ENCODE measurements around the gene KDM8. TPM values are rescaled to one million over a fixed set of nuclear protein-coding genes. Genes with fewer than 3 reads are reported as not detected.
"Not testable (repeated sequence)": the region's sequence is repeated elsewhere in the genome, so short reads cannot be mapped to it uniquely, and the experiment has no call there.

KDM8 gene
- total RNA-seq, 1 donor from 2014 or later = 14.5 TPM

- DNase-seq (ENCODE audit: low spot score) = no peak
- Mint-ChIP-seq H3K27ac (peak overlapping the region; percentile 92), H3K9me3 (peaks cover 4% of the 10 kb centered on the region), H3K4me3 (peak overlapping the region; percentile 61), H3K4me1 (ENCODE audit: low read depth) (peaks cover 90% of the 10 kb centered on the region), H3K36me3 (ENCODE audit: low read depth) (peaks cover 51% of the 10 kb centered on the region), H3K27me3 (ENCODE audit: insufficient read depth) (no peaks in the 10 kb centered on the region)
- intact Hi-C loops (cut with micrococcal nuclease) = loop anchor here (1.0 kb wide), 3 partner anchors 8 to 28 kb away; no protein-coding TSS in a partner anchor
Measured at GRCh38 chr16:27246439-27246838, 43.1 kb downstream of the KDM8 start.

- intact Hi-C loops (cut with micrococcal nuclease); DNase-seq (ENCODE audit: low spot score); H3K9me3 Mint-ChIP-seq; H3K27me3 Mint-ChIP-seq (ENCODE audit: insufficient read depth): not testable (repeated sequence)
- H3K4me3 Mint-ChIP-seq = peak overlapping the region; percentile 21
- peak overlapping the region; percentile 54 for H3K27ac Mint-ChIP-seq
- H3K4me1 Mint-ChIP-seq (ENCODE audit: low read depth) = peaks cover 90% of the 10 kb centered on the region
- peaks cover 52% of the 10 kb centered on the region for H3K36me3 Mint-ChIP-seq (ENCODE audit: low read depth)
Measured at GRCh38 chr16:27247076-27247475, 43.8 kb downstream of the KDM8 start.

DNA sequence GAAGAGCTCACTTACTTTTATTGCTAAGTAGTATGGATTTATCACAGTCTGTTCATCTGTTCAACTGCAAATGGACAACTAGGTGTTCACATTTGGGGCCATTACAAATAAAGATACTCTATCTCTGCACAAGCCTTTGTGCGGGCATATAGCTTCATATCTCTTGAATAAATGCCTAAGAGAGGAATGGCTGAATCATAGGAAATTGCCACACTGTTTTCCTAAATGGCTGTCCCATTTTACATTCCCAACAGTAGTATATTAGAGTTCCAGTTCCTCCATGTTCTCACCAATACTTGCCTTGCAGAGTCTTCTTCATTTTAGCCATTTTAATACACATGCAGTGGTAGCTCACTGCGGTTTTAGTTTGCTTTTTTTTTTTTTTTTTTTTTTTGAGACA, 44.7 kb downstream of the KDM8 start:
- H3K4me3 Mint-ChIP-seq = no peak overlapping the region
- peak overlapping the region; percentile 26 for H3K27ac Mint-ChIP-seq
- peaks cover 88% of the 10 kb centered on the region for H3K4me1 Mint-ChIP-seq (ENCODE audit: low read depth)
- DNase-seq (ENCODE audit: low spot score) = no peak
- intact Hi-C loops (cut with micrococcal nuclease) = no loop called here
- peaks cover 52% of the 10 kb centered on the region for H3K36me3 Mint-ChIP-seq (ENCODE audit: low read depth)
- H3K27me3 Mint-ChIP-seq (ENCODE audit: insufficient read depth) = no peaks in the 10 kb centered on the region
- H3K9me3 Mint-ChIP-seq = peaks cover 4% of the 10 kb centered on the region

GRCh38 chr16:27248886-27249285, 45.6 kb downstream of the KDM8 start:
- H3K4me3 Mint-ChIP-seq; DNase-seq (ENCODE audit: low spot score); H3K27me3 Mint-ChIP-seq (ENCODE audit: insufficient read depth); H3K9me3 Mint-ChIP-seq; intact Hi-C loops (cut with micrococcal nuclease): not testable (repeated sequence)
- H3K27ac Mint-ChIP-seq = peak overlapping the region; percentile 67
- peaks cover 88% of the 10 kb centered on the region for H3K4me1 Mint-ChIP-seq (ENCODE audit: low read depth)
- peaks cover 48% of the 10 kb centered on the region for H3K36me3 Mint-ChIP-seq (ENCODE audit: low read depth)

DNA sequence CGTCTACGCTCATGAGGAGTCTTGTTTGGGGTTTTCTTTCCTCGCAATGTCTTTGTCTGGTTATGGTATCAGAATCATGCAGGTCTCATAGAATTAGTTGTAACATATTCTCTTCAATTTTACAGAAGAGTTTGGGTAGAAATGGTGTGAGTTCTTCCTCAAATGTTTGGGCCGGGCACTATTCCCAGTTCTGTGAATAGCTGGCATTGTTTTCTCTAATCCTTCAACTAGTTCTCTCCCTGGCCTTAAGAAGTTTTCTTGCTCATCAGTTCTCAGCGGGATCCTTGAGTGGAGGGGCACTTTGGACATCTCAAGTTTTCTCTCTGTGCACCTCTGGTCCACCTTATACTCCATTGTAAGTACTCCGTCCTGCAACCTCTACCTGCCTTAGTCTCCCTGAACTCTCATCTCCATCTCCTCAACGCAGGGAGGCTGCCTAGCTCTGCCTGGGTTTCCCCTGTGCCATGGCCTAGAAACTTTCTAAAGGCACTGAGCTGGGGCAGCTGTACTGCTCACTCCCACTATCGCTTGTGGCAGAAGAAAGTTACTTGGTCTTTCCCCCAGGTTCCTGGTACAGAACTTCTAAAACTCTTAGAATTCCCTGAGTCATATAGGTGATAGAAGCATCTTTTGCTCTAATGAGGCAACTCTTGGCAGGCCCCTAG, 48.3 kb downstream of the KDM8 start:
- Mint-ChIP-seq H3K27ac (peak overlapping the region; percentile 88), H3K36me3 (ENCODE audit: low read depth) (peaks cover 56% of the 10 kb centered on the region), H3K4me3 (peak overlapping the region; percentile 9), H3K4me1 (ENCODE audit: low read depth) (peaks cover 87% of the 10 kb centered on the region), H3K9me3 (peaks cover 4% of the 10 kb centered on the region), H3K27me3 (ENCODE audit: insufficient read depth) (no peaks in the 10 kb centered on the region)
- no peak for DNase-seq (ENCODE audit: low spot score)
- intact Hi-C loops (cut with micrococcal nuclease) = loop anchor here (5.0 kb wide), 2 partner anchors 156 to 1994 kb away; partner anchors contain the start of gene ZKSCAN2

DNA sequence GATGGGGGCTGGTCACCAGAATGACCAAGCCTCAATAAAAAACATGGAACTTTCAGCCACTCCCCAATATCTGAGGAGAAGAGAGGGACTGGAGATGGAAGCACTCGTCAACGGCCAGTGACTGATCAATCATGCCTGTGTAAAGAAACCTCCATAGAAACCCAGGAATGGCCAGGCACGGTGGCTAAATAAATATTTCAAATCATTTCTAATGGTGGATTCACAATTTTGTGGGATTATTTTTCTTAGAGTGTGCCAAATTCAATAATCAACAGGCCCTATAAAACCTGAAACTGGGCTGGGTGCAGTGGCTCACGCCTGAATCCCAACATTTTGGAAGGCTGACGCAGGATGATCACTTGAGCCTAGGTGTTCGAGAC, 48.9 kb downstream of the KDM8 start:
- Mint-ChIP-seq H3K27ac (peak overlapping the region; percentile 88), H3K9me3 (peaks cover 4% of the 10 kb centered on the region), H3K27me3 (ENCODE audit: insufficient read depth) (no peaks in the 10 kb centered on the region), H3K4me3 (peak overlapping the region; percentile 23), H3K36me3 (ENCODE audit: low read depth) (peaks cover 55% of the 10 kb centered on the region), H3K4me1 (ENCODE audit: low read depth) (peaks cover 82% of the 10 kb centered on the region)
- no peak for DNase-seq (ENCODE audit: low spot score)
- intact Hi-C loops (cut with micrococcal nuclease) = loop anchor here (5.0 kb wide), 2 partner anchors 155 to 1995 kb away; partner anchors contain the start of gene ZKSCAN2

DNA sequence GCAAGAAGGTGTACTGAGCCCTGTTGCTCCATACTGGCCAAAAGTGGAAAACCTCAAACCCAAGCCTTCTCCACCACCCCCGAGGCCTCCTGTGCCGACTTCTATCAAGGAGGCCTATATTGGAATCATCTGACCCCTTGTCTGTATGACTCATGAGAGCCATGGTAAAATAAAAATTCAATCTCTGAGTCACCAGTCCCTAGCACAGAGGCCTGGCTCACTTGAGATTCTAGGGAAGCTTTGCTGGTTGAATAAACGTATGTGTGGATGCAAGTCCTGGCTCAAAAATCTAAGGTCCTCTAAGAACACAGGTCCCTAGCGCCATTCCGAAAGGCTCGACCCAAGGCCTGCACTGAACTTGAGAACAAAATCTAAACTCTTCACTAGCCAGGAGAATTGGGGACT, 50.2 kb downstream of the KDM8 start:
- Mint-ChIP-seq H3K27me3 (ENCODE audit: insufficient read depth) (no peaks in the 10 kb centered on the region), H3K36me3 (ENCODE audit: low read depth) (peaks cover 52% of the 10 kb centered on the region), H3K9me3 (peaks cover 4% of the 10 kb centered on the region), H3K4me1 (ENCODE audit: low read depth) (peaks cover 82% of the 10 kb centered on the region), H3K4me3 (peak overlapping the region; percentile 59), H3K27ac (peak overlapping the region; percentile 88)
- no peak for DNase-seq (ENCODE audit: low spot score)
- intact Hi-C loops (cut with micrococcal nuclease) = loop anchor here (1.0 to 5.0 kb wide), 3 partner anchors 114 to 1996 kb away; partner anchors contain the start of gene ZKSCAN2

DNA sequence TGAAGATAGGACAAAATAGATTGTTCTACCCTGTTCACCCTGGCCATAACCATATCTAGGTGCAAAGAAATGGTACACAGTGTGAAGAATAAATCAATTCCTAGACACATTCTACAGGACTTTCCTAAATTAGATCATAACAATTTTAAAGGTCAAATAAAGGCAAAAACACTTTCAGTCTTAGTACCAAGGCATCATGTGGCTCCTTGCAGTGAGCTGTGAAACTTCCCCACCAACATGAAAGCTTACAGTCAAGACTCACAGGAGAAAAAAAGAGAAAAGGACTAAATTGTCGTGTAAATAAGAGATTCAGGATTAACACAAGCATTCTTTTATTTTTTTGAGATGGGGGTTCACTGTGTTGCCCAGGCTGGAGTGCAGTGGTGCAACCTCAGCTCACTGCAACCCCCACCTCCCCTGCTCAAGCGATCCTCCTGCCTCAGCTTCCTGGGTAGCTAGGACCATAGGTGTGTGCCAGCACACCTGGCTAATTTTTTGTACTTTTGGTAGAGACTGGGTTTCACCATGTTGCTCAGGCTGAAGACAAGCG, 51.0 kb downstream of the KDM8 start:
- peaks cover 4% of the 10 kb centered on the region for H3K9me3 Mint-ChIP-seq
- H3K27me3 Mint-ChIP-seq (ENCODE audit: insufficient read depth) = no peaks in the 10 kb centered on the region
- peaks cover 82% of the 10 kb centered on the region for H3K4me1 Mint-ChIP-seq (ENCODE audit: low read depth)
- peak overlapping the region; percentile 88 for H3K27ac Mint-ChIP-seq
- no peak for DNase-seq (ENCODE audit: low spot score)
- peak overlapping the region; percentile 71 for H3K4me3 Mint-ChIP-seq
- H3K36me3 Mint-ChIP-seq (ENCODE audit: low read depth) = peaks cover 53% of the 10 kb centered on the region
- intact Hi-C loops (cut with micrococcal nuclease) = loop anchor here (1.0 to 5.0 kb wide), 10 partner anchors 8 to 1997 kb away; partner anchors contain the start of genes IL4R, KDM8, NSMCE1 and ZKSCAN2

- Mint-ChIP-seq H3K4me3 (no peak overlapping the region), H3K36me3 (ENCODE audit: low read depth) (peaks cover 47% of the 10 kb centered on the region), H3K27me3 (ENCODE audit: insufficient read depth) (no peaks in the 10 kb centered on the region), H3K9me3 (no peaks in the 10 kb centered on the region), H3K4me1 (ENCODE audit: low read depth) (peaks cover 68% of the 10 kb centered on the region), H3K27ac (peak overlapping the region; percentile 51)
- DNase-seq (ENCODE audit: low spot score) = no peak
- intact Hi-C loops (cut with micrococcal nuclease) = no loop called here
Measured at GRCh38 chr16:27256861-27257260, 53.5 kb downstream of the KDM8 start.

DNA sequence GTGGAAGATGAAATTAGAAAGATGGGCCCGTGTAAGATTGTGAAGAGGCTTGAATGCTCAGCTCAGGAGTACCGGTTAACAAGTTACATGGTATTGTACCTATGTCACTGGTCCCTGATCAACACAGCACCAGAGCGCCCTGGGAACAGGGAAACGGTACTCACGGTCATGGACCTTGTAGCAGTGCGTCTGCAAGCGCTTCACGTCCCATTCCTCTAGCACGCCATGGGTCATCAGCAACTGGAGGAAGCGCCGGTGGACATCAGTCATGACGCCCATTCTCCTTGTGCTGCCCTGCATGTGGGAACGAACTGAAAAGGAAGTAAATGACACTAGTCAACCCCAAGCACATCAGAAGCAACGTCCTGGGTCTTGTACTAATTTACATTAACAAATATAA, 53.9 kb downstream of the KDM8 start:
- Mint-ChIP-seq H3K36me3 (ENCODE audit: low read depth) (peaks cover 45% of the 10 kb centered on the region), H3K4me1 (ENCODE audit: low read depth) (peaks cover 66% of the 10 kb centered on the region), H3K4me3 (no peak overlapping the region), H3K27ac (peak overlapping the region; percentile 51), H3K9me3 (no peaks in the 10 kb centered on the region), H3K27me3 (ENCODE audit: insufficient read depth) (no peaks in the 10 kb centered on the region)
- intact Hi-C loops (cut with micrococcal nuclease) = no loop called here
- no peak for DNase-seq (ENCODE audit: low spot score)

DNA sequence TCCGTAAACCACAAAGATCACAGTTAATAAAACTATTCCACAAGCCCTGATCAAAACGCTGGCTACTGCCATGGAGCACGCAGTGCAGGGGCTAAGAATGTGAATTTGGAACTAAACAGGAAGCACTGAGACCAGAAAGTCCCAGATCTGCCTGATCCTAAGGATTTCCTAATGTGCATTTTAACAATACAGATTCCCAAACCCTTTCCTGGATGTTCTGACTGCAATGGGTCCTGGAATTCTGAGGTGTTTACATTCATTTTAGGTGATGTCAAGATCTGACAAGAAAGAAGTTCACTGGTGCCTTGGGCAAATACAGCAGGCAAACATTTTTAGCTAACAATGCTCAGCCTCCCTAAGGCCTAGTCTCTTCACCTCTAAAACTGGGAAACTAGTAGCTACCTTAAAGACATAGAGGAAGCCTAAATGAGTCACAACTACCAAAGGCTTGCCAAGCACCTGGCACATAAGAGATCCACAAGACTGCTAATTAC, 55.0 kb downstream of the KDM8 start:
- peaks cover 53% of the 10 kb centered on the region for H3K36me3 Mint-ChIP-seq (ENCODE audit: low read depth)
- DNase-seq (ENCODE audit: low spot score) = no peak
- no peaks in the 10 kb centered on the region for H3K9me3 Mint-ChIP-seq
- H3K27me3 Mint-ChIP-seq (ENCODE audit: insufficient read depth) = no peaks in the 10 kb centered on the region
- intact Hi-C loops (cut with micrococcal nuclease) = no loop called here
- H3K4me3 Mint-ChIP-seq = no peak overlapping the region
- H3K27ac Mint-ChIP-seq = peak overlapping the region; percentile 9
- peaks cover 68% of the 10 kb centered on the region for H3K4me1 Mint-ChIP-seq (ENCODE audit: low read depth)

GRCh38 chr16:27259710-27260109, 56.4 kb downstream of the KDM8 start:
- intact Hi-C loops (cut with micrococcal nuclease) = no loop called here
- Mint-ChIP-seq H3K36me3 (ENCODE audit: low read depth) (peaks cover 57% of the 10 kb centered on the region), H3K4me3 (no peak overlapping the region), H3K9me3 (no peaks in the 10 kb centered on the region), H3K27ac (no peak overlapping the region), H3K4me1 (ENCODE audit: low read depth) (peaks cover 64% of the 10 kb centered on the region), H3K27me3 (ENCODE audit: insufficient read depth) (no peaks in the 10 kb centered on the region)
- DNase-seq (ENCODE audit: low spot score) = no peak

GRCh38 chr16:27262904-27263423, 59.6 kb downstream of the KDM8 start:
- H3K27ac Mint-ChIP-seq; intact Hi-C loops (cut with micrococcal nuclease); DNase-seq (ENCODE audit: low spot score); H3K4me3 Mint-ChIP-seq; H3K9me3 Mint-ChIP-seq; H3K27me3 Mint-ChIP-seq (ENCODE audit: insufficient read depth): not testable (repeated sequence)
- Mint-ChIP-seq H3K36me3 (ENCODE audit: low read depth) (peaks cover 49% of the 10 kb centered on the region), H3K4me1 (ENCODE audit: low read depth) (peaks cover 58% of the 10 kb centered on the region)

All from activated T-helper 1 cell treated with anti-CD3 and anti-CD28 coated beads, Interleukin-12 subunit alpha, Interleukin-12 subunit beta, Interleukin-2, Interleukin-4 antibody, amounts not matched to agents 30 ng/mL and 10 ng/mL and 1 ng/mL, durations not matched to agents 14 hours and 24 hours and 36 hours (primary cell).